SU-DHL-6 (cell line): Measurements from ENCODE around the gene DOCK1.

Experiments used
- H2AFZ ChIP-seq: fragments of 200-600 bp; sonication (generic); 2 replicates; pipeline ENCODE4 v1.6.1; 2014; ENCODE audit warnings: low read depth, mild to moderate bottlenecking, moderate library complexity, mixed read lengths, antibody characterized with exemption, low read length; ENCODE audit not compliant: severe bottlenecking
- H3F3A ChIP-seq: fragments of 200-600 bp; shearing (Covaris generic); 2 replicates; pipeline ENCODE4 v1.6.0; 2016; ENCODE audit warnings: antibody characterized with exemption, mild to moderate bottlenecking; ENCODE audit not compliant: insufficient read depth
- H3K27ac ChIP-seq: fragments of 200-600 bp; sonication (generic); 2 replicates; pipeline ENCODE4 v1.5.1; 2016; ENCODE audit warnings: low read depth, mild to moderate bottlenecking, low read length, moderate library complexity, mixed read lengths
- H3K27me3 ChIP-seq: fragments of 200-600 bp; sonication (generic), shearing (Covaris generic); 2 replicates; pipeline ENCODE4 v1.6.0; 2014; ENCODE audit warnings: mild to moderate bottlenecking, low read length
- H3K36me3 ChIP-seq: fragments of 200-600 bp; sonication (generic); 2 replicates; pipeline ENCODE4 v1.6.1; 2014; ENCODE audit warnings: mild to moderate bottlenecking, low read length, mixed read lengths
- H3K4me2 ChIP-seq: fragments of 300-600, 200-600 bp; shearing (Covaris generic), sonication (generic); 2 replicates; pipeline ENCODE4 v1.6.0; 2014; ENCODE audit warnings: low read length, low read depth, mild to moderate bottlenecking; ENCODE audit not compliant: poor library complexity, severe bottlenecking
- H3K4me3 ChIP-seq: fragments of 200-600 bp; sonication (generic); 2 replicates; pipeline ENCODE4 v1.5.1; 2014; ENCODE audit warnings: antibody characterized with exemption, low read length, mild to moderate bottlenecking, mixed read lengths; ENCODE audit not compliant: insufficient read depth, poor library complexity, severe bottlenecking
- H3K79me2 ChIP-seq: fragments of 200-600 bp; sonication (generic); 2 replicates; pipeline ENCODE4 v1.6.1; 2014; ENCODE audit warnings: mild to moderate bottlenecking, low read length, moderate library complexity; ENCODE audit not compliant: insufficient read depth
- H3K9ac ChIP-seq: fragments of 200-600 bp; sonication (generic); 2 replicates; pipeline ENCODE4 v1.7.0; 2014; ENCODE audit warnings: mild to moderate bottlenecking, low read length
- H3K9me2 ChIP-seq: fragments of 200-600 bp; sonication (generic); replicated peaks from 2 replicates; pipeline ENCODE4 v1.6.1; 2014; ENCODE audit warnings: low read length; ENCODE audit not compliant: insufficient read depth
- H3K9me3 ChIP-seq: fragments of 200-600 bp; sonication (generic); 2 replicates; pipeline ENCODE4 v1.6.1; 2014; ENCODE audit warnings: low read length, mixed read lengths; ENCODE audit not compliant: insufficient read depth
- H4K20me1 ChIP-seq: fragments of 200-600 bp; sonication (generic); 2 replicates; pipeline ENCODE4 v1.6.1; 2014; ENCODE audit warnings: low read depth, mild to moderate bottlenecking, antibody characterized with exemption, low read length, moderate library complexity, mixed read lengths
- EZH2phosphoT487 ChIP-seq: fragments of 200-600 bp; sonication (generic), shearing (Covaris generic); conservative IDR thresholded peaks from 2 replicates; pipeline ENCODE4 v1.6.1; 2018; ENCODE audit warnings: mild to moderate bottlenecking, antibody characterized with exemption, low read length, moderate library complexity, mixed read lengths
- TF ChIP-seq, protein P1 (sequence below): fragments of 200-600 bp; sonication (generic); IDR thresholded peaks from one replicate; pipeline ENCODE4 v1.5.1; 2017; ENCODE audit warnings: antibody characterized with exemption, mild to moderate bottlenecking, low read length, moderate library complexity; ENCODE audit not compliant: insufficient read depth, poor library complexity, severe bottlenecking

The DOCK1 gene

DNA sequence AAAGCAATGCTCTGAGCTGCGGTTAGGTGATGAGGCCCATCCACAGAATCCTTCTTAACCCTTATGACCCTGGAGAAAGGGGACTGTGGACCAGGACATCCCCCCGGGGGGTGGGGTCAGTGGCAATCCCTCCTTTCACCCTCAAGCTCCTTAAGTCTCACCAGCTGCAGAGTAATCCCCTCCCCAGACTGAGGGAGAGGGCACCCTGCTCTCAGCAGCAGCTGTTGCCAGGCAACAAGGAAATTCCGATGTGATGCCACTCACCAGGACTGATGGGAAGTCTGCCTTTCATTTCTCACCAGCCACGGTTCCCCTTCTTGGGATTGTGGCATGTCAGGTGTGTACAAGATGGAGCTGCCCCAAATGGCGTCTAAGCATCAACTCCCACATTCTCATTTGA is 129.6 kb downstream of the DOCK1 start:
- H3K79me2 ChIP-seq = no peaks in the 10 kb centered on the region
- no peaks in the 10 kb centered on the region for H3K9me3 ChIP-seq
- no peak overlapping the region for H3K4me2 ChIP-seq
- no peak overlapping the region for H3K27ac ChIP-seq
- no peaks in the 10 kb centered on the region for H3K36me3 ChIP-seq
- H3K4me3 ChIP-seq = no peak overlapping the region
- TF ChIP-seq EZH2phosphoT487 = no peak
- TF ChIP-seq, protein P1, sequence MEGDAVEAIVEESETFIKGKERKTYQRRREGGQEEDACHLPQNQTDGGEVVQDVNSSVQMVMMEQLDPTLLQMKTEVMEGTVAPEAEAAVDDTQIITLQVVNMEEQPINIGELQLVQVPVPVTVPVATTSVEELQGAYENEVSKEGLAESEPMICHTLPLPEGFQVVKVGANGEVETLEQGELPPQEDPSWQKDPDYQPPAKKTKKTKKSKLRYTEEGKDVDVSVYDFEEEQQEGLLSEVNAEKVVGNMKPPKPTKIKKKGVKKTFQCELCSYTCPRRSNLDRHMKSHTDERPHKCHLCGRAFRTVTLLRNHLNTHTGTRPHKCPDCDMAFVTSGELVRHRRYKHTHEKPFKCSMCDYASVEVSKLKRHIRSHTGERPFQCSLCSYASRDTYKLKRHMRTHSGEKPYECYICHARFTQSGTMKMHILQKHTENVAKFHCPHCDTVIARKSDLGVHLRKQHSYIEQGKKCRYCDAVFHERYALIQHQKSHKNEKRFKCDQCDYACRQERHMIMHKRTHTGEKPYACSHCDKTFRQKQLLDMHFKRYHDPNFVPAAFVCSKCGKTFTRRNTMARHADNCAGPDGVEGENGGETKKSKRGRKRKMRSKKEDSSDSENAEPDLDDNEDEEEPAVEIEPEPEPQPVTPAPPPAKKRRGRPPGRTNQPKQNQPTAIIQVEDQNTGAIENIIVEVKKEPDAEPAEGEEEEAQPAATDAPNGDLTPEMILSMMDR = no peak
- no peak overlapping the region for H2AFZ ChIP-seq
- no peaks in the 10 kb centered on the region for H4K20me1 ChIP-seq
- H3F3A ChIP-seq = no peaks in the 10 kb centered on the region
- H3K9ac ChIP-seq = no peak overlapping the region
- no peaks in the 10 kb centered on the region for H3K27me3 ChIP-seq
- no peaks in the 10 kb centered on the region for H3K9me2 ChIP-seq

DNA sequence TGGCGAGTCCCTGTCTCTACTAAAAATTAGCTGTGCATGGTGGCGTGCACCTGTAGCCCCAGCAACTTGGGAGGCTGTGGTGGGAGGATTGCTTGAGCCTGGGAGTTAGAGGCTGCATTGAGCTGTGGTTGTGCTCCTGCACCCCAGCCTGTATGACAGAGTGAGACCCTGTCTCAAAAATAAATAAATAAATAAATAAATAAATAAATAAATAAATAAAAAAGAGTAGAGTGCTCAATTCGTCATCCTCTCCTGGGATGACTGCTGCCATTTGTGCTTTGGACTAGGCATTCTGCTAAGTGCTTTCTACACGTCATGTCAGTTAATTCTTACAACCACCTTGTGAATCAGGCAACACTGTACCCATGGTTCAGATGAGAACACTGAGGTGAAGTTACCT is 130.6 kb downstream of the DOCK1 start:
- Histone ChIP-seq H3K36me3 (no peaks in the 10 kb centered on the region), H3K27ac (no peak overlapping the region), H3K9ac (no peak overlapping the region), H3F3A (no peaks in the 10 kb centered on the region), H2AFZ (no peak overlapping the region), H3K4me2 (no peak overlapping the region), H3K79me2 (no peaks in the 10 kb centered on the region), H4K20me1 (no peaks in the 10 kb centered on the region), H3K9me3 (no peaks in the 10 kb centered on the region), H3K9me2 (no peaks in the 10 kb centered on the region), H3K4me3 (no peak overlapping the region), H3K27me3 (no peaks in the 10 kb centered on the region)
- TF ChIP-seq EZH2phosphoT487 = no peak
- TF ChIP-seq, protein P1 = no peak

DNA sequence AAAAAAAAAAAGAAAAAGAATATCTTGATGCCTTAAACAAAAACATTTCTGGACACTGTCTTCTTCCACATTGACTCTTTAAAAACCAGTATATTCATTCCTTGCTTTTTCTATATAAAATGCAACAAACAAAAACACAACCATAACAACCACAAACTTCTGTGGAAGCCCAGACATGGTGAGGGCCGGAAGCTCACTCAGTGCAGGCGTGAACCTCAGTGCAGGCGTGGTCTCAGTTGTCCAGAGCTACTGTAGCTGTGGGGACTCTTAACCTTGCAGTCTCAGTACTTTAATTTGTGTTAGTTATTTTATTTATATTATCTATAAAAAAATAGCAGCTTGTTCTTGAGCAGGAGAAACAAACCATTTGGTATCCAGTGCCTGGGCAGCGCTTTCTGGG is 131.8 kb downstream of the DOCK1 start:
- H3K9me2 ChIP-seq = no peaks in the 10 kb centered on the region
- no peak overlapping the region for H2AFZ ChIP-seq
- no peaks in the 10 kb centered on the region for H3K36me3 ChIP-seq
- TF ChIP-seq, protein P1 = no peak
- no peak for TF ChIP-seq EZH2phosphoT487
- no peak overlapping the region for H3K27ac ChIP-seq
- no peaks in the 10 kb centered on the region for H3K79me2 ChIP-seq
- H3F3A ChIP-seq = no peaks in the 10 kb centered on the region
- H3K4me3 ChIP-seq = no peak overlapping the region
- H4K20me1 ChIP-seq = no peaks in the 10 kb centered on the region
- no peak overlapping the region for H3K9ac ChIP-seq
- no peaks in the 10 kb centered on the region for H3K9me3 ChIP-seq
- no peak overlapping the region for H3K4me2 ChIP-seq
- H3K27me3 ChIP-seq = no peaks in the 10 kb centered on the region
